GM21528 (cell line): ENCODE data around the gene DRG2.

Experiments used
- ATAC-seq: cut with Tn5 transposase; IDR thresholded peaks from one replicate; pipeline ENCODE4 v1.9.1; 2021; ENCODE audit warnings: mild to moderate bottlenecking, moderate library complexity; ENCODE audit not compliant: unreplicated experiment, low FRiP score

DRG2 gene, protein sequence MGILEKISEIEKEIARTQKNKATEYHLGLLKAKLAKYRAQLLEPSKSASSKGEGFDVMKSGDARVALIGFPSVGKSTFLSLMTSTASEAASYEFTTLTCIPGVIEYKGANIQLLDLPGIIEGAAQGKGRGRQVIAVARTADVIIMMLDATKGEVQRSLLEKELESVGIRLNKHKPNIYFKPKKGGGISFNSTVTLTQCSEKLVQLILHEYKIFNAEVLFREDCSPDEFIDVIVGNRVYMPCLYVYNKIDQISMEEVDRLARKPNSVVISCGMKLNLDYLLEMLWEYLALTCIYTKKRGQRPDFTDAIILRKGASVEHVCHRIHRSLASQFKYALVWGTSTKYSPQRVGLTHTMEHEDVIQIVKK

GRCh38 chr17:18087610-18088491 lies at the start of gene DRG2:
Gene DRG2 (plus strand): TSS chr17:18087948. CDS start chr17:18088024, 76 bp downstream.
- ATAC-seq, result peak; percentile 73

DNA sequence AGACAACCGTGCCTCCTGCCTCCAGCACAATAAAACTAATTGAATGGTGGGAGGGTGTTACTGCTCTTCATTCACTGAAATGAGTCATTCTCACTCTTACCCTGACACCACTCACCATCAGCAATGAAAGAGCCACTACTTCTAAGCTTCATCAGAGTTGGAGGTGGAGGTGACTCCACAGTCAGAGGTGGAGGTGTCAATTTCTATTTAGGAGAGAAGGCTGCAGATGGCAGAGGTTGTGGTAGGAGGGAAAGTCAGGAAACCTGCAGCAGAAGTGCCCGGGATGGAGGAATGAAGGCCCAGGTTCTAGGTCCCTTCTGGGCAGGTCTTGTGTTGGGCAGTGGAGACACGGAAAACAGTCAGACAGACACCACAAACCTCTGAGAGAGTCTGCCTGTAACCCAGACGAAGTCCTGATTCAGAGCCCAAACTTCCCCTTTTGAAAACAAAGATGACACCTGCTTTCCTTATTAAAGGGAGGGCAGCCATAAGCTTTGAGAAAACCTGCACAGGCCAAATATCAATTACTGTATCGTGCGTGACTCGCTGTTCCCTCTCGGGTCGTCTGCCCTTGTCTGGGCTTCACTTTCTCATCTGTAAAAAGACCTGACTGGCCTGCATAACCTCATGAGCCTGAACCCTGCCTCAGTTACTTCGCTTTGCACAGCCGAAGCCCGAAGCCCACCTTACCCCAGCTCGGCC lies 49.4 kb upstream of the DRG2 start:
- ATAC-seq, result peak; percentile 10

- ATAC-seq, result peak; percentile 88
These were observed 48.8 kb upstream of the DRG2 start, which contains the start of the genes ATPAF2 and GID4 for GRCh38 chr17:18038861-18039534. Gene ATPAF2 (minus strand): TSS chr17:18039168. CDS start chr17:18039013, 155 bp downstream. Gene GID4 (plus strand): TSS chr17:18039408. CDS start chr17:18039465, 57 bp downstream.

DNA sequence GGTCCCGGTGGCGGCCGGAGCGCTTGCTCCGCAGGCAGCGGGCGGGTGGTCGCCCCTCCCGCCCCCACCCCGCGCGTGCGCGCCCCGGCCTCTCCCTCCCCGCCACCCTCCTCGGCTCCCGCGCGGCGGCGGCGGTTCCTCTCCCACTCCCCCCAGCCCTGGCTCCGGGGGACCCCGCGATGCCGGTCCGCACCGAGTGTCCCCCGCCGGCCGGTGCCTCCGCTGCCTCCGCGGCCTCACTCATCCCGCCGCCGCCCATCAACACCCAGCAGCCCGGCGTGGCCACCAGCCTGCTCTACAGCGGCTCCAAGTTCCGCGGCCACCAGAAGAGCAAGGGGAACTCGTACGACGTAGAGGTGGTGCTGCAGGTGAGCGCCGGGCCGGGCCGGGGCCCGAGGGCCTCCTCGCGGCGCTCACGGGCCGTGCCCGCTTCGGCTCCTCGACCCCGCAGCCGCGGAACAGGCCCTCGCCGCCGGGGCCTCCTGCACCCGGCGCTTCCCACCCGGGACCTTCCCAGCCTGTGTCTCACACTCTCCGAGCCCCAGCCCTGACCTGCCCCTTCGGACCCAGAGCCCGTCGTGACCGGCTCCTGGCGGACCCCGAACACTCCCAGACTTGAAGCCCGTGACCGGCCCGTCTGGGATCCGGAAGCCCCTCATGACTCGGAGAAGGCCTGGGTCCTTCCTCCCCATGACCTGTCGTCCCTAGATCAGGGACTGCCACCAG lies 48.0 kb upstream of the DRG2 start:
- peak; percentile 12 for ATAC-seq

GRCh38 chr17:18040261-18040858 lies 47.4 kb upstream of the DRG2 start:
- ATAC-seq, result no peak

- ATAC-seq, result no peak
These were observed 46.0 kb upstream of the DRG2 start for GRCh38 chr17:18041776-18042175.

- no peak for ATAC-seq
These were observed 44.8 kb upstream of the DRG2 start for GRCh38 chr17:18042983-18043382.

DNA sequence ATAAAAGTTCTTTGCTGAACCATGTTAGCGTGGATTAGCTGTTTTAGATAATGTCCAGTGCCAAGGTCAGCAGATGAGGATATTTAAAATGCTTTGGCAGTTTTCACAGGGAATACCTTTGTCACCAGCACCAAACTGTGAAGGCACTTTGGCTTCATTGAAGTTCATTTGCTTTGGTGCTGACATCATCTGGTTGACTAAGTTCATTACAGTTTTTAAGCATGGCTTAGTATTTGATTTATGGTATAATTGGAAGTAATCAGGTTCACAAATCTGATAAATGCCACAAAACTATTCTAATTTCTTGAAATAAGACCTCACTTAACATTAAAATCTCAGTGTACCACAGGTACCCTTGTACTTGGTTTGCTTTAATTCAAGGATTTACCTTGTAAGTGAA lies 44.3 kb upstream of the DRG2 start:
- ATAC-seq, result no peak

- ATAC-seq, result no peak
These were observed 43.1 kb upstream of the DRG2 start for GRCh38 chr17:18044609-18045008.

DNA sequence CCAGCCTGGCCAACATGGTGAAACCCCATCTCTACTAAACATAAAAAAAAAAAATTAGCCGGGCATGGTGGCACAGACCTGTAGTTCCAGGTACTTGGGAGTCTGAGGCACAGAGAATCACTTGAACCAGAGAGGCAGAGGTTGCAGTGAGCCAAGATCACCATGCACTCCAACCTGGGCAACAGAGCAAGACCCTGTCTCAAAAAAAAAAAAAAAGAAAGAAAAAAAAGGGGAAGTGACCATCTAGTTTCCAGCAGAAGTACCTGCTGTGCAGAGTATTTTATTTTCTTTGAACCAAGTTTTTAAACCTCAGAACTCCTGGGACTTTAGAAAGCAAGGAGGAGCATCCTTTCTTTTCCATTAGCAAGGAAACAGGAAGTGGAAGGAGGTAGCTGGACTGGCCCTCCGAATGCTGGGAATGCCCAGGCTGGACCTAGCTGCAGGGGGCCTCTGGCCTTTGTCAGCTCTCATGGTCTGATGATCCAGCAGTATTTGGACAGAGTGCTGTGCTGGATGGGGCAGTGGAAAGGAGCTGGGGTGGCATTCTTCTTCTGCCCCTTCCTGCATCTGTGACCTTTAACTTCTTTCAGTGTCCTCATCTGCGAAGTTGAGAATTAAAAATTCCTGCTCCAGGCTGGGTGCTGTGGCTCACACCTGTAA lies 41.9 kb upstream of the DRG2 start:
- no peak for ATAC-seq

GRCh38 chr17:18055597-18055996 lies 32.2 kb upstream of the DRG2 start:
- no peak for ATAC-seq

DNA sequence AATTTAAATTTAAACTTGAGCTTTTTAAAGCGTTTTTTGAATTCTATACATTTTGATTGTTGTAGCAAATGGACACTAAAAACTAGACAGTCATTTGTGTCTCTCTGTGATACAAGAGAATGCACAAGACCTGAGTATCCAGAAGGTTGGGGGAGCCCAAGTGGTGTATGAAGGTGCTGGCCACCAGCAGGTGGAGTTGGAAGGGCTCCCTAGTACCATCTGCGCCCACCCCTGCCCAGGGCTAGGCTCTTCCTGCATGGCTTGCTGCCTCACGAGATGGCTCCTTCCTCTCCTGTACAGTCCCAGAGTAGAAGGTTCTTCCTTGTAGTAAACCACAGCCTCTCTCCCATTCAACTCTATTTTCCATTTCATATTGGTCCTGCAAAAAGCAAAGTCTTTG lies 31.5 kb upstream of the DRG2 start:
- ATAC-seq, result no peak

DNA sequence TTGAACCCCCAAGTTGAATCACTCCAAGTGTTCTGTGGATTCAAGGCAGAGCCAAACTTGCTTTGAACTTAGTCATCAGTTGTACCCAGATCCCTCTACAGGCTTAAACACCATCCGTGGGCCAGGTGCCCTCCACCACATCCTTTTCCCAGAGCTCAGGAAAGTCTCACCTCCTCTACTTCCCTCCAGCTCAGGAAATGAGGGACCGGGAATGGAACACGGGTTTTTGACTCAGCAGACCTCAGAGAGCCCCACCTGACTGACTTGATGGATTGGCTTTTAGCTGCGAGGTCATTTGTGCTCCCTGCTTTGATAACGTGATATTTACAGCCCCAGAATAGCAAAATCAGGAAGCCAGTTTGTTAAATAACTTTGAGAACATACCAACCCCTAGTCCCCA lies 28.5 kb upstream of the DRG2 start:
- no peak for ATAC-seq

DNA sequence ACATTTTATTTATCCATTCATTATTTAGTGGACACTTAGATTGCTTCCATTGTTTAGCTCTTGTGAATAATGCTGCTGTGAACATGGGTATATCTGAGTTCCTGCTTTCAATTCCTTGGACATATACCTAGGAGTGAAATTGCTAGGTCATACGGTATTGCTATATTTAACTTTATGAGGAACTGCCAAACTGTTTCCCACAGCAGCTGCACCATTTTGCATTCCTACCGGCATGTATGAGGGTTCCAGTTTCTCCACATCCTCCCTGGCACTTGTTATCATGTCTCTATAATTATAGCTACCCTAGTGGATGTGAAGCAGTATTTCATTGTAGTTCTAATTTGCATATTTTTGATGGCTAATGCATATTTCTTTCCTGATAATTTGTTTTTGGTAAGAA lies 23.7 kb upstream of the DRG2 start:
- no peak for ATAC-seq

DNA sequence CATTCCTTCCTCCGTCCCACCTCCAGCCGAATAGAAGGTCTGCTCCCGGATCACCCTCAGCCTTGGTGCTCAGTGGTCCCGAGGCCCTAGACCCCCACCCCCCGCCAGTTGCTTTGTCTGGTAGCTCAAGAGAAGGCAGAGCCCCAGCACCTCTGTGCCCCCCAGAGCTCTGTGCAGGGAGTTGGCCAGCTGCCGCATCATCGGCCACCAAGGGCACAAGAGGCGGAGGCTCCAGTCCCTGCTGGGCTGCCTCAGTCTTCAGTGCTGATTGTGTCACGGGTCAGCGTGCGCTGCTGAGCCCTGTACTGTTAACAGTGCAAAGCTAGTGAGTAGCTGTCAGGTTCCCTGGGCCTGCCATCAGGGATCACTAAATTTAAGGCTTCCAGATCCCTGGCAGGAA lies 22.2 kb upstream of the DRG2 start:
- ATAC-seq, result no peak

DNA sequence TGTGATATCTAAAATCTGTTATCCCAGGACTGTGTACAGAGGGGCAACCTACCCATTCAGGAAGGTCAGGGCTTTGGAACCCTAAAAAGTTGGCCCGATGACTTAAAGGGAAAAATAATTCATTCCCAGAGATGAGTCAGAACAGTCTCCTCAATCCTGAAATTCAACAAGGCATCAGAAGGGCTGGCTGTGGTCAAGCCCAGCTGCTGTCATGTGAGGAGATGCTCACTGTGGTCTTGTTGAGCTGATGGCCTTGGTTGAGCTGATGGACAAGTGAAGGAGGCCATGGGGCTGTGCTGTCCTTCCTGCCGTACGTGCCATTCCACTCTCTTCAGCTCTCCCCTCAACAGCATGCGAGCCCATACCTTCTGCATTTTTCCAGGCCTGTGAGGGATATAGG lies 20.9 kb upstream of the DRG2 start:
- ATAC-seq, result no peak

GRCh38 chr17:18069101-18069500 lies 18.6 kb upstream of the DRG2 start:
- ATAC-seq, result no peak

- ATAC-seq, result no peak
These were observed 16.8 kb upstream of the DRG2 start for GRCh38 chr17:18070861-18071340.

DNA sequence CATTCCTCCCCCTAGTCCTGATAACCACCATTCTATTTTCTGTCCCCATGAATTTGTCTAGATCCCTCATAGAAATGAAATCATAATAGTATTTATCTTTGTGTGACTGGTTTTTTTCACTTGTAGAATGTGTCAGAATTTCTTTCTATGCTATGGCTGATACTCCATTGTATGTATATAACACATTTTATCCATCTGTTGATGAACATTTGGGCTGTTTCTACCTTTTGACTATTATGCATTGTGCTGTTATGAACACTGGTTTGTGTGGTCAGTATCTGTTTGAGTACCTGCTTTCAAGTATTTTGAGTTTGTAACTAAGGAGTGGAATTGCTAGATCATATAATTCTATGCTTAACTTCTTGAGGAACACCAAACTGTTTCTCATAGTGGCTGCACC lies 16.0 kb upstream of the DRG2 start:
- ATAC-seq, result no peak
